H1 (cell line): ENCODE data around the gene SLCO4A1. TPM values are rescaled to one million over a fixed set of nuclear protein-coding genes. Genes with fewer than 3 reads are reported as not detected.

Experiments used
- CTCF ChIA-PET: fragments of 300-600 bp; sonication (Branson Sonifier 250); formaldehyde crosslinking; loops from one replicate; lab custom pipeline; 2021; ENCODE audit not compliant: partially characterized antibody; lab: Charles Lee
- POLR2A ChIA-PET: fragments of 300-600 bp; sonication (Branson Sonifier 250); formaldehyde crosslinking; loops from one replicate; lab custom pipeline; 2021; ENCODE audit warnings: inconsistent platforms; ENCODE audit not compliant: partially characterized antibody; lab: Charles Lee
- DNase-seq, 2 experiments: peaks; one replicate each; pipeline versions ENCODE4 v3.0.0 to v3.0.0-alpha.2; 2010 to 2022; ENCODE audit warnings: low spot score in 2 of 2, low read depth in 1 of 2, mixed read lengths in 1 of 2
- FAIRE-seq: peaks from 2 replicates; lab custom pipeline; 2011; peaks lifted over from hg19 to GRCh38; lab: Jason Lieb, UNC
- H2AFZ ChIP-seq: 2 replicates; pipeline ENCODE4 v1.8.1; 2012; ENCODE audit warnings: low read length, inconsistent platforms
- H2AK5ac ChIP-seq: 2 replicates; pipeline ENCODE4 v1.6.1; 2013; ENCODE audit warnings: low read depth, low read length
- H2BK120ac ChIP-seq: replicated peaks from 2 replicates; pipeline ENCODE3; 2013; ENCODE audit warnings: low read depth, low read length, inconsistent platforms
- H2BK12ac ChIP-seq: 2 replicates; pipeline ENCODE4 v1.6.1; 2013; ENCODE audit warnings: low read depth, low read length
- H2BK15ac ChIP-seq: 2 replicates; pipeline ENCODE4 v1.6.1; 2013; ENCODE audit warnings: low read length
- H2BK20ac ChIP-seq: 2 replicates; pipeline ENCODE4 v1.6.1; 2013; ENCODE audit warnings: low read length
- H2BK5ac ChIP-seq: 2 replicates; pipeline ENCODE4 v1.6.1; 2013; ENCODE audit warnings: low read depth, low read length
- H3K14ac ChIP-seq: 2 replicates; pipeline ENCODE4 v1.6.1; 2013; ENCODE audit warnings: inconsistent platforms; ENCODE audit not compliant: insufficient read length
- H3K18ac ChIP-seq: 2 replicates; pipeline ENCODE4 v1.6.1; 2013; ENCODE audit warnings: low read length; ENCODE audit errors: extremely low read depth
- H3K23ac ChIP-seq: 2 replicates; pipeline ENCODE4 v1.6.1; 2013; ENCODE audit warnings: inconsistent platforms; ENCODE audit not compliant: insufficient read length
- H3K23me2 ChIP-seq: 2 replicates; pipeline ENCODE4 v1.6.1; 2013; ENCODE audit warnings: low read depth, low read length
- H3K27ac ChIP-seq: 2 replicates; pipeline ENCODE4 v1.6.1; 2011; ENCODE audit warnings: low read depth, low read length, inconsistent platforms
- H3K27me3 ChIP-seq, 4 experiments: replicated peaks in 1 of 4; 1 replicate in 1 of 4; 2 replicates in 3 of 4; pipeline versions ENCODE4 v1.6.1 to v1.8.1; 2011 to 2013; ENCODE audit warnings: low read length in 3 of 4, mild to moderate bottlenecking in 3 of 4, inconsistent platforms in 2 of 4, mixed read lengths in 2 of 4, moderate library complexity in 1 of 4; ENCODE audit not compliant: control insufficient read depth in 3 of 4, insufficient read depth in 3 of 4; ENCODE audit errors: extremely low read depth in 1 of 4
- H3K36me3 ChIP-seq, 4 experiments: 2 replicates each; pipeline versions ENCODE4 v1.6.1 to v1.8.1; 2011 to 2013; ENCODE audit warnings: mild to moderate bottlenecking in 4 of 4, low read length in 3 of 4, moderate library complexity in 2 of 4, control low read depth in 1 of 4, inconsistent platforms in 1 of 4; ENCODE audit not compliant: insufficient read depth in 4 of 4, control insufficient read depth in 2 of 4
- H3K4ac ChIP-seq: replicated peaks from 2 replicates; pipeline ENCODE3; 2013; ENCODE audit warnings: low read length, low read depth, mixed read lengths, inconsistent platforms; ENCODE audit not compliant: insufficient read length
- H3K4me1 ChIP-seq, 4 experiments: replicated peaks in 1 of 4; 1 replicate in 1 of 4; 2 replicates in 3 of 4; pipeline versions ENCODE4 v1.6.1 to v1.8.1; 2011 to 2013; ENCODE audit warnings: low read length in 3 of 4, inconsistent platforms in 2 of 4, mixed read lengths in 1 of 4; ENCODE audit not compliant: insufficient read depth in 4 of 4, control insufficient read depth in 3 of 4
- H3K4me2 ChIP-seq, 2 experiments: 2 replicates each; pipeline versions ENCODE4 v1.6.1 to v1.8.1; 2011 to 2013; ENCODE audit warnings: low read depth in 2 of 2, low read length in 2 of 2, control low read depth in 1 of 2, inconsistent platforms in 1 of 2, mild to moderate bottlenecking in 1 of 2; ENCODE audit not compliant: insufficient read depth in 1 of 2
- H3K4me3 ChIP-seq, 4 experiments: fragments of 200-600, 300-600 bp in 1 of 4; sonication (generic), shearing (Covaris generic), sonication (Bioruptor Twin) in 1 of 4; 2 replicates each; pipeline versions ENCODE4 v1.5.1 to v1.8.1; 2011 to 2016; ENCODE audit warnings: low read length in 4 of 4, low read depth in 3 of 4, control low read depth in 2 of 4, inconsistent platforms in 2 of 4, mild to moderate bottlenecking in 2 of 4, mixed read lengths in 1 of 4, moderate library complexity in 1 of 4; ENCODE audit not compliant: insufficient read depth in 2 of 4; ENCODE audit errors: extremely low read depth in 1 of 4
- H3K56ac ChIP-seq: replicated peaks from 2 replicates; pipeline ENCODE3; 2013; ENCODE audit warnings: low read depth, mild to moderate bottlenecking, mixed read lengths, low read length, inconsistent platforms; ENCODE audit not compliant: insufficient read length
- H3K79me1 ChIP-seq: 2 replicates; pipeline ENCODE4 v1.6.1; 2013; ENCODE audit warnings: low read depth, low read length, control low read depth
- H3K79me2 ChIP-seq, 2 experiments: 2 replicates each; pipeline versions ENCODE4 v1.6.1 to v1.8.1; 2012 to 2013; ENCODE audit warnings: low read length in 2 of 2, mild to moderate bottlenecking in 2 of 2, inconsistent platforms in 1 of 2; ENCODE audit not compliant: insufficient read depth in 2 of 2, control insufficient read depth in 1 of 2
- H3K9ac ChIP-seq, 4 experiments: replicated peaks in 1 of 4; 1 replicate in 1 of 4; 2 replicates in 3 of 4; pipeline versions ENCODE4 v1.6.1 to v1.8.1; 2011 to 2013; ENCODE audit warnings: low read depth in 3 of 4, low read length in 3 of 4, control low read depth in 2 of 4, mild to moderate bottlenecking in 2 of 4, moderate library complexity in 2 of 4, inconsistent platforms in 1 of 4; ENCODE audit errors: extremely low read depth in 1 of 4
- H3K9me3 ChIP-seq, 2 experiments: 2 replicates each; pipeline versions ENCODE4 v1.6.1 to v1.8.1; 2012 to 2013; ENCODE audit warnings: mild to moderate bottlenecking in 2 of 2, moderate library complexity in 2 of 2, control low read depth in 1 of 2, inconsistent platforms in 1 of 2, low read depth in 1 of 2, low read length in 1 of 2, mixed read lengths in 1 of 2; ENCODE audit not compliant: insufficient read depth in 2 of 2
- H4K20me1 ChIP-seq, 2 experiments: replicated peaks in 1 of 2; 2 replicates each; pipeline versions ENCODE3 to v1.8.1; 2011 to 2013; ENCODE audit warnings: inconsistent platforms in 2 of 2, low read length in 2 of 2, mild to moderate bottlenecking in 1 of 2; ENCODE audit not compliant: insufficient read depth in 2 of 2, control insufficient read depth in 1 of 2
- H4K5ac ChIP-seq: 2 replicates; pipeline ENCODE4 v1.6.1; 2013; ENCODE audit warnings: low read length, low read depth, mixed read lengths, inconsistent platforms; ENCODE audit not compliant: insufficient read length
- H4K8ac ChIP-seq: 2 replicates; pipeline ENCODE4 v1.8.0; 2013; ENCODE audit warnings: mild to moderate bottlenecking, moderate library complexity, low read length, inconsistent platforms; ENCODE audit not compliant: insufficient read depth; ENCODE audit errors: extremely low read depth
- H4K91ac ChIP-seq: replicated peaks from 2 replicates; pipeline ENCODE3; 2013; ENCODE audit warnings: low read length, mixed read lengths, inconsistent platforms; ENCODE audit not compliant: insufficient read length
- ASH2L ChIP-seq: fragments of 200-600, 300-600 bp; sonication (generic); IDR thresholded peaks from one replicate; pipeline ENCODE4 v1.7.1; 2017; ENCODE audit warnings: low read length
- BCL11A ChIP-seq, 2 experiments: IDR thresholded peaks; one replicate each; pipeline ENCODE4 v1.6.1; 2011; ENCODE audit warnings: low read depth in 2 of 2, low read length in 2 of 2, mild to moderate bottlenecking in 2 of 2
- CBX8 ChIP-seq: fragments of 300-800, 300-1000 bp; sonication (generic); IDR thresholded peaks from 2 replicates; pipeline ENCODE4 v1.7.1; 2016; ENCODE audit warnings: low read depth, low read length, borderline replicate concordance
- CTCF ChIP-seq, 3 experiments: IDR thresholded peaks; 1 replicate in 2 of 3; 2 replicates in 1 of 3; pipeline versions ENCODE4 v1.5.1 to v1.6.1; 2011; ENCODE audit warnings: low read length in 3 of 3, mild to moderate bottlenecking in 3 of 3, inconsistent platforms in 2 of 3, low read depth in 1 of 3, moderate library complexity in 1 of 3; ENCODE audit not compliant: insufficient read depth in 1 of 3; ENCODE audit errors: control extremely low read depth in 1 of 3
- JUN ChIP-seq: IDR thresholded peaks from 2 replicates; pipeline ENCODE4 v1.6.1; 2011; ENCODE audit warnings: low read depth, mild to moderate bottlenecking, improper control_type of control experiment, low read length
- JUND ChIP-seq: IDR thresholded peaks from 2 replicates; pipeline ENCODE4 v1.6.1; 2011; ENCODE audit warnings: mild to moderate bottlenecking, improper control_type of control experiment, low read length
- KDM5A ChIP-seq: fragments of 200-600 bp; IDR thresholded peaks from 2 replicates; pipeline ENCODE4 v1.7.1; 2012; ENCODE audit warnings: mild to moderate bottlenecking, low read length, inconsistent platforms, mixed read lengths
- SP2 ChIP-seq: IDR thresholded peaks from 2 replicates; pipeline ENCODE4 v1.6.1; 2012; ENCODE audit warnings: mild to moderate bottlenecking, low read length, inconsistent platforms
- SUZ12 ChIP-seq: fragments of 200-600 bp; sonication (generic); IDR thresholded peaks from 2 replicates; pipeline ENCODE4 v1.6.1; 2012; ENCODE audit warnings: mild to moderate bottlenecking, inconsistent platforms, low read length, moderate library complexity, mixed read lengths
- whole genome bisulfite sequencing, 2 experiments: shearing (Covaris generic) in 1 of 2; methylation state at CpG; one replicate each; pipeline versions ENCODE4 v1.1.6 to v1.1.7; 2013 to 2015; ENCODE audit warnings: low lambda C conversion rate in 2 of 2, mixed read lengths in 2 of 2, inconsistent platforms in 1 of 2, low coverage in 1 of 2, missing lambda C conversion rate in 1 of 2; ENCODE audit not compliant: insufficient replicate concordance in 2 of 2, insufficient coverage in 1 of 2, insufficient read length in 1 of 2; ENCODE audit errors: extremely low coverage in 1 of 2, missing lambda C conversion rate in 1 of 2; 5-methylcytosine and 5-hydroxymethylcytosine counted together
- polyA plus RNA-seq, 7 experiments: library from polyadenylated mRNA; depleted of rRNA in 3 of 7; stranded (reverse) in 5 of 7; unstranded in 2 of 7; fragments of >200 nt in 5 of 7; fragments of 200-250 nt in 2 of 7; gene quantifications; 1 replicate in 5 of 7; 2 replicates in 1 of 7; 4 replicates in 1 of 7; pipeline versions ENCODE4 v1.2.1 to v1.2.3, GENCODE V29; 2011 to 2013; ENCODE audit warnings: missing spikeins in 2 of 7, mixed read lengths in 2 of 7
- total RNA-seq: library from RNA; stranded (reverse); fragmentation: NEBNext Ultra II Directional; extraction: Animal tissue kit (Norgen Biotek cat#: 25700); gene quantifications from 2 replicates; pipeline ENCODE4 v1.2.1, GENCODE V29; 2021

Gene SLCO4A1
- total and polyA plus RNA-seq, 2 of the 8 experiments (the other 6 are each of a cell fraction or from before 2014, with no cell fraction given) = 10.5 to 18.5 TPM

DNA sequence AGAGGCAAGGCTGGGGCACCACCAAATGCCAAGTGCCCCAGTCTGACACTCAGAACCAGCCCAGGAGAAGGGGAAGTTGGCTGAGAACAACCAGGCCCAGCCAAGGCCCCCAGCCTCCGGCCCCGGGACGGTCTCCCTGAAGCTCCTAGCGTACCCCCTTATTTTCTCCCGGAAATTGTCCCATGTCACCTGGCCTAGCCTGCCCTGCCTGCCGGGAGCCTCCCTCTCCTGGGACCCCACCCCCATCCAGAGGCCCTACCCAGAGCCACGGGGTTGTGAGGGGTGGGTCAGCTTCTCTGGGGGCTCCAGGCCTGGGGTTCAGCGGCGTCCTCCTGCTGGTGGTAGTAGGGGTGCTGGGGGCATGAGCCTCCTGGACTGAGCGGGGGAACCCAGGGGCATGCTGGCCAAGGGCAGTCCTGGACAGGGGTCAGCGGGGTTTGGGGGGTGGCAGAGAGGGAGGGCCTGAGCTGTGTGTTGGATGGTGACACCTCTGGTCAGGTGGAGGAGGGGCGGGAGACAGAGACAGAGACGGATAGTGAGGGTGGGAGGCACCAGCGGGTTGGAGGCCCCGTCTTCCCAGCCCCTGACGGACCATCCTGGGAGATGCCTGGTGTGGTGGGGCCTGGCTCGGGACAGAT, 7.9 kb upstream of the SLCO4A1 start:
- H2AK5ac ChIP-seq = no peak overlapping the region
- H2AFZ ChIP-seq = no peak overlapping the region
- H3K14ac ChIP-seq = no peak overlapping the region
- no peaks in the 10 kb centered on the region for H3K36me3 ChIP-seq
- H4K8ac ChIP-seq = no peak overlapping the region
- H3K79me1 ChIP-seq = no peaks in the 10 kb centered on the region
- H3K23ac ChIP-seq = no peak overlapping the region
- H4K20me1 ChIP-seq = no peaks in the 10 kb centered on the region
- no peaks in the 10 kb centered on the region; a peak in 3 of 7 replicates for H3K27me3 ChIP-seq
- DNase-seq (no peak), FAIRE-seq (no peak)
- H2BK20ac ChIP-seq = no peak overlapping the region
- H4K5ac ChIP-seq = no peak overlapping the region
- no peaks in the 10 kb centered on the region for H3K9me3 ChIP-seq
- H2BK15ac ChIP-seq = no peak overlapping the region
- POLR2A ChIA-PET = interaction anchor here (1.7 kb wide), 1 partner anchor 225 kb away, joined by 5 read pairs; no protein-coding TSS in a partner anchor
- 91% methylated on average over 10 of the region's 17 CpGs; no CpG with 5 or more reads in 1 of the 2 experiments for WGBS, 2 experiments
- no peak overlapping the region for H4K91ac ChIP-seq
- no peak overlapping the region for H3K56ac ChIP-seq
- no peaks in the 10 kb centered on the region for H3K23me2 ChIP-seq
- no peak overlapping the region for H3K4me2 ChIP-seq
- peaks cover 0 to 14% (median 4%) of the 10 kb centered on the region in 4 experiments; a peak in 4 of 7 replicates for H3K4me1 ChIP-seq
- TF ChIP-seq SP2 (no peak), SUZ12 (no peak), CBX8 (no peak), CTCF (IDR thresholded peaks at IDR 0.05; ENCODE audit: control extremely low read depth in 1 of 3, insufficient read depth in 1 of 3, low read depth in 1 of 3, low read length in 3 of 3) (no peak), KDM5A (no peak), BCL11A (IDR thresholded peaks at IDR 0.05; ENCODE audit: low read depth in 2 of 2, low read length in 2 of 2) (no peak), ASH2L (no peak), JUN (no peak), JUND (no peak)
- H3K79me2 ChIP-seq = no peaks in the 10 kb centered on the region
- no peak overlapping the region for H3K18ac ChIP-seq
- H2BK120ac ChIP-seq = no peak overlapping the region
- no peak overlapping the region for H3K27ac ChIP-seq
- CTCF ChIA-PET = interaction anchor here (0.6 to 1.7 kb wide), 7 partner anchors 10 to 605 kb away, joined by 3 to 8 read pairs (median 3); no protein-coding TSS in a partner anchor
- H2BK12ac ChIP-seq = 0 out of 2 replicates have a peak overlapping the region, but pooled peaks have one; percentile 17
- H3K4me3 ChIP-seq = no peak overlapping the region
- H3K4ac ChIP-seq = no peak overlapping the region
- H3K9ac ChIP-seq = no peak overlapping the region
- H2BK5ac ChIP-seq = no peak overlapping the region
